Parathyroid adenoma (tissue), 2 donors: ENCODE data around the gene SREBF1.

ENCODE experiments used
- H2AFZ ChIP-seq: fragments of 300-600 bp; sonication (generic); one replicate; pipeline ENCODE4 v1.7.0; 2017; ENCODE audit warnings: antibody characterized with exemption, mild to moderate bottlenecking
- H3K27ac ChIP-seq: fragments of 300-600 bp; sonication (generic); one replicate; pipeline ENCODE4 v1.7.0; 2017
- H3K27me3 ChIP-seq: fragments of 300-600 bp; sonication (generic); one replicate; pipeline ENCODE4 v1.7.0; 2017; ENCODE audit warnings: low read length; ENCODE audit not compliant: control insufficient read depth, insufficient read depth
- H3K36me3 ChIP-seq: fragments of 300-600 bp; sonication (generic); one replicate; pipeline ENCODE4 v1.7.0; 2017; ENCODE audit warnings: low read length; ENCODE audit not compliant: control insufficient read depth, insufficient read depth
- H3K4me1 ChIP-seq: fragments of 300-600 bp; sonication (generic); one replicate; pipeline ENCODE4 v1.7.0; 2017; ENCODE audit warnings: control low read depth
- H3K4me2 ChIP-seq: fragments of 300-600 bp; sonication (generic); one replicate; pipeline ENCODE4 v1.7.0; 2017; ENCODE audit warnings: low read length
- H3K4me3 ChIP-seq: fragments of 300-600 bp; sonication (generic); one replicate; pipeline ENCODE4 v1.7.0; 2017; ENCODE audit warnings: low read depth, low read length
- H3K79me2 ChIP-seq: fragments of 300-600 bp; sonication (generic); one replicate; pipeline ENCODE4 v1.7.0; 2017; ENCODE audit warnings: control low read depth
- H3K9ac ChIP-seq: fragments of 300-600 bp; sonication (generic); one replicate; pipeline ENCODE4 v1.7.0; 2017; ENCODE audit warnings: mild to moderate bottlenecking
- H3K9me3 ChIP-seq: fragments of 300-600 bp; sonication (generic); one replicate; pipeline ENCODE4 v1.7.0; 2017; ENCODE audit warnings: low read length; ENCODE audit not compliant: control insufficient read depth
- CTCF ChIP-seq: fragments of 300-600 bp; sonication (generic); IDR thresholded peaks from one replicate; pipeline ENCODE4 v1.7.0; 2017; ENCODE audit warnings: antibody characterized with exemption, mild to moderate bottlenecking
- donor health status: primary hyperparathyroidism.

The SREBF1 gene

GRCh38 chr17:17805575-17805974 is 31.2 kb downstream of the SREBF1 start:
- Histone ChIP-seq H3K4me1 (no peaks in the 10 kb centered on the region), H3K4me2 (no peak overlapping the region), H3K36me3 (no peaks in the 10 kb centered on the region), H3K4me3 (no peak overlapping the region), H3K27ac (no peak overlapping the region), H3K9me3 (no peaks in the 10 kb centered on the region), H3K79me2 (peaks cover 36% of the 10 kb centered on the region), H3K9ac (no peak overlapping the region), H3K27me3 (no peaks in the 10 kb centered on the region), H2AFZ (no peak overlapping the region)
- no peak for TF ChIP-seq CTCF

GRCh38 chr17:17804007-17804406 is 32.8 kb downstream of the SREBF1 start:
- Histone ChIP-seq H3K4me3 (no peak overlapping the region), H2AFZ (no peak overlapping the region), H3K79me2 (peaks cover 50% of the 10 kb centered on the region), H3K36me3 (no peaks in the 10 kb centered on the region), H3K4me2 (no peak overlapping the region), H3K9me3 (no peaks in the 10 kb centered on the region), H3K4me1 (no peaks in the 10 kb centered on the region), H3K27me3 (no peaks in the 10 kb centered on the region), H3K9ac (no peak overlapping the region), H3K27ac (no peak overlapping the region)
- no peak for TF ChIP-seq CTCF

GRCh38 chr17:17801800-17802481 is 34.8 kb downstream of the SREBF1 start:
- Histone ChIP-seq H3K27ac (no peak overlapping the region), H3K4me2 (no peak overlapping the region), H3K9ac (no peak overlapping the region), H3K4me1 (no peaks in the 10 kb centered on the region), H3K36me3 (no peaks in the 10 kb centered on the region), H3K9me3 (no peaks in the 10 kb centered on the region), H3K27me3 (no peaks in the 10 kb centered on the region), H2AFZ (no peak overlapping the region), H3K79me2 (peaks cover 60% of the 10 kb centered on the region), H3K4me3 (no peak overlapping the region)
- TF ChIP-seq CTCF = no peak

GRCh38 chr17:17800504-17801021 is 36.2 kb downstream of the SREBF1 start:
- no peak overlapping the region for H2AFZ ChIP-seq
- H3K9me3 ChIP-seq = no peaks in the 10 kb centered on the region
- no peak overlapping the region for H3K4me2 ChIP-seq
- no peak overlapping the region for H3K9ac ChIP-seq
- peaks cover 59% of the 10 kb centered on the region for H3K79me2 ChIP-seq
- H3K4me1 ChIP-seq = no peaks in the 10 kb centered on the region
- no peak overlapping the region for H3K4me3 ChIP-seq
- no peaks in the 10 kb centered on the region for H3K36me3 ChIP-seq
- H3K27ac ChIP-seq = no peak overlapping the region
- no peak for TF ChIP-seq CTCF
- H3K27me3 ChIP-seq = no peaks in the 10 kb centered on the region
